PFSK-1 (cell line): ENCODE data around the gene FABP1.

Source experiments
- FOXP2 ChIP-seq: optimal IDR thresholded peaks from 2 replicates; pipeline ENCODE3; 2011; ENCODE audit warnings: borderline replicate concordance, control low read depth, inconsistent platforms; ENCODE audit not compliant: insufficient read depth; ENCODE audit errors: extremely low read length, extremely low read depth
- POLR2AphosphoS5 ChIP-seq: IDR thresholded peaks from 2 replicates; pipeline ENCODE4 v1.6.1; 2012; ENCODE audit warnings: low read depth, mild to moderate bottlenecking, control low read depth, low read length, moderate library complexity
- REST ChIP-seq, 2 experiments: IDR thresholded peaks; 2 replicates each; pipeline versions ENCODE4 v1.6.1 to v1.8.0; 2011 to 2012; ENCODE audit warnings: low read depth in 2 of 2, low read length in 2 of 2, control low read depth in 1 of 2, inconsistent platforms in 1 of 2, mild to moderate bottlenecking in 1 of 2, moderate library complexity in 1 of 2; ENCODE audit not compliant: insufficient read depth in 1 of 2
- SIN3A ChIP-seq: IDR thresholded peaks from 2 replicates; pipeline ENCODE4 v1.6.1; 2012; ENCODE audit warnings: mild to moderate bottlenecking, low read length, moderate library complexity, borderline replicate concordance; ENCODE audit not compliant: insufficient read depth
- TAF1 ChIP-seq: IDR thresholded peaks from 2 replicates; pipeline ENCODE4 v1.6.1; 2012; ENCODE audit warnings: low read length, control low read depth, borderline replicate concordance; ENCODE audit not compliant: insufficient read depth

Gene FABP1

DNA sequence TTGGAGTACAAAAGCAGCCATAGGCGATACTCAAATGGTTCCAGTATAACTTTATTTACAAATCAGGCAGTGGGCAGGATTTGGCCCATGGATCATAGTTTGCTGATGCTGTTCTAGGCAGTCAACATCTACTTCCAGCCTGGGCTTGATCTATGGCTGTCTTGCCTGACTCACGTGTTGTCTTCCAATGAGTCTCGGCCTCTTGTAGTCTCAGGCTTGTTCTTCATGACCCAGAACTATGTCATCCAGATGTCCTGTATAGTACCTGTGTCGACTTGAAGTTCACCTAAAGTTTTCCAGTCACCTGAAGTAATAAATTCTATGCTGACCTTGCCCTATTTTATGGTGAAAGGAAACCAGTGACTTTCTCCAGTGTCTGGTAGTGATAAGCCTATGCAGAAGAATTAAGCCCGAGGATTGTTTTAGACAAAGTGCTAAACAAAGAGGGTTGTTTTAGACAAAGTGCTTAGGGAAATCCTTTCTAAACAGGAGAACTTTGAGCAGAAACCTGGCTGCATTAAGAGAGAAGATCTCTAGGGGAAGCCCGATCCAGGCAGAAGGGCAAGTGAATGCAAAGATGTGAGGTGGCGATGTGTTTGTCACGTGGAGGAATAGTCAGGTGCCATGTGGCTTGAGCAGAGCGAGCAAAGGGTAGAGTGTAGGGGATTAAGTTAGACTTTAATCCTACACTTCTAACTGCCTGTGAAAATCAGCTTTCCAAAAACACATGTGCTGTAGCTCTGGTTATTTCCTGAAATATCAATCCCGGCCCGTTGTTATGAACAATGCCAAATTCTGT is 33.8 kb upstream of the FABP1 start:
- TF ChIP-seq SIN3A: no peak
- no peak for TF ChIP-seq FOXP2
- no peak for TF ChIP-seq TAF1
- no peak for TF ChIP-seq POLR2AphosphoS5
- TF ChIP-seq REST (IDR thresholded peaks at IDR 0.05; ENCODE audit: insufficient read depth in 1 of 2, low read depth in 2 of 2, low read length in 2 of 2): no peak

GRCh38 chr2:88160517-88160916 is 32.7 kb upstream of the FABP1 start:
- no peak for TF ChIP-seq FOXP2
- no peak for TF ChIP-seq SIN3A
- TF ChIP-seq POLR2AphosphoS5: no peak
- TF ChIP-seq REST (IDR thresholded peaks at IDR 0.05; ENCODE audit: insufficient read depth in 1 of 2, low read depth in 2 of 2, low read length in 2 of 2): no peak
- TF ChIP-seq TAF1: no peak

- TF ChIP-seq TAF1 (no peak), SIN3A (no peak), POLR2AphosphoS5 (no peak), FOXP2 (no peak), REST (IDR thresholded peaks at IDR 0.05; ENCODE audit: insufficient read depth in 1 of 2, low read depth in 2 of 2, low read length in 2 of 2) (no peak)
Observed at GRCh38 chr2:88159955-88160415, 32.1 kb upstream of the FABP1 start.

GRCh38 chr2:88159481-88159880 is 31.6 kb upstream of the FABP1 start:
- TF ChIP-seq POLR2AphosphoS5 (no peak), FOXP2 (no peak), REST (IDR thresholded peaks at IDR 0.05; ENCODE audit: insufficient read depth in 1 of 2, low read depth in 2 of 2, low read length in 2 of 2) (no peak), TAF1 (no peak), SIN3A (no peak)

DNA sequence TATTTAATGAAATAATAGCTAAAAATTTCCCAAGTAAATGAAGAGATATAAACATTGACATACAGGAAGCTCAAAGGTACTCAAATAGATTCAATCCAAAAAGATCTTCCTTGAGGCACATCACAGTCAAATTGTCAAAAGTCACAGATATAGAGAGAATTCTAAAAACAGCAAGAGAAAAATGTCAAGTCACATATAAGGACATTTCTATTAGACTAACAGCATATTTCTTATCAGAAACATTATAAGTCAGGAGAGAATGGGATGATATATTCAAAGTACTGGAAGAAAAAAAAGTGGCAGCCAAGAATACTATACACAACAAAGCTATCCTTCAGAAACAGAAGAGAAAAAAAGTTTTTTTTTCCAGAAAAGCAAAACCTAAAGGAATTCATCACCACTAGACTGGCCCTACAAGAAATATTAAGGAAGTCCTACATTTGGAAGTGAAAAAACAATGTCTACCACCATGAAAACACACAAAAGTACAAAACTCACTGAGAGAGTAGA is 21.1 kb upstream of the FABP1 start:
- TF ChIP-seq REST (IDR thresholded peaks at IDR 0.05; ENCODE audit: insufficient read depth in 1 of 2, low read depth in 2 of 2, low read length in 2 of 2) (no peak), TAF1 (no peak), SIN3A (no peak), FOXP2 (no peak), POLR2AphosphoS5 (no peak)
